Panc1 (cell line): ENCODE results near the gene THAP11. TPM values are rescaled to one million over a fixed set of nuclear protein-coding genes. Genes with fewer than 3 reads are reported as not detected.

Source experiments
- ATAC-seq: fragments of 200-7000 bp; cut with Tn5 transposase; 2 replicates; pipeline ENCODE4 v1.9.1; 2020; ENCODE audit warnings: mild to moderate bottlenecking, moderate library complexity
- BruUV-seq: library from RNA; stranded (reverse); fragments of 400-500 nt; replicated peaks from 2 replicates; lab custom pipeline; 2021; lab: Mats Ljungman, UMichigan
- CTCF ChIA-PET: fragments of 300-600 bp; sonication (Branson Sonifier 250); formaldehyde crosslinking; loops from one replicate; lab custom pipeline; 2022; ENCODE audit warnings: antibody characterized with exemption; lab: Charles Lee
- POLR2A ChIA-PET: fragments of 300-600 bp; sonication (Branson Sonifier 250); formaldehyde crosslinking; loops from one replicate; lab custom pipeline; 2022; ENCODE audit warnings: antibody characterized with exemption; lab: Charles Lee
- DNase-seq: peaks from one replicate; pipeline ENCODE4 v3.0.0-alpha.2; 2010; ENCODE audit warnings: low read depth, low spot score
- H3K27ac ChIP-seq: 2 replicates; pipeline ENCODE4 v1.5.1; 2011; ENCODE audit warnings: mild to moderate bottlenecking, low read length, inconsistent platforms
- H3K27me3 ChIP-seq: fragments of 200-500 bp; sonication (Bioruptor generic); 2 replicates; pipeline ENCODE4 v1.6.0; 2014; ENCODE audit warnings: low read length, inconsistent platforms; ENCODE audit not compliant: control insufficient read depth, insufficient read depth
- H3K36me3 ChIP-seq: fragments of 200-500 bp; sonication (Bioruptor generic); 2 replicates; pipeline ENCODE4 v1.5.1; 2014; ENCODE audit warnings: inconsistent platforms, mild to moderate bottlenecking, low read length, moderate library complexity; ENCODE audit not compliant: control insufficient read depth, insufficient read depth
- H3K4me1 ChIP-seq: 2 replicates; pipeline ENCODE4 v1.5.1; 2011; ENCODE audit warnings: inconsistent platforms, mild to moderate bottlenecking, low read length, moderate library complexity; ENCODE audit not compliant: control insufficient read depth, insufficient read depth
- H3K4me3 ChIP-seq, 2 experiments: 2 replicates each; pipeline ENCODE4 v1.5.1; 2011 to 2012; ENCODE audit warnings: low read depth in 2 of 2, low read length in 2 of 2, mild to moderate bottlenecking in 2 of 2, inconsistent platforms in 1 of 2, moderate library complexity in 1 of 2
- H3K9me3 ChIP-seq: fragments of 200-500 bp; sonication (Bioruptor generic); 2 replicates; pipeline ENCODE4 v1.5.1; 2014; ENCODE audit warnings: low read depth, mild to moderate bottlenecking, inconsistent platforms, low read length, moderate library complexity; ENCODE audit not compliant: control insufficient read depth, insufficient read depth
- CTCF ChIP-seq: fragments of 450-650 bp; IDR thresholded peaks from 2 replicates; pipeline ENCODE4 v1.5.1; 2017; ENCODE audit warnings: mild to moderate bottlenecking
- POLR2AphosphoS5 ChIP-seq: IDR thresholded peaks from 2 replicates; pipeline ENCODE4 v1.6.1; 2012; ENCODE audit warnings: mild to moderate bottlenecking, low read depth, low read length, moderate library complexity
- REST ChIP-seq, 2 experiments: IDR thresholded peaks; 2 replicates each; pipeline ENCODE4 v1.6.1; 2011 to 2012; ENCODE audit warnings: low read depth in 2 of 2, control low read depth in 1 of 2, low read length in 1 of 2, mild to moderate bottlenecking in 1 of 2, moderate library complexity in 1 of 2; ENCODE audit not compliant: insufficient read depth in 1 of 2
- SIN3A ChIP-seq: IDR thresholded peaks from 2 replicates; pipeline ENCODE4 v1.6.1; 2012; ENCODE audit warnings: low read depth, mild to moderate bottlenecking, low read length, moderate library complexity, borderline replicate concordance; ENCODE audit not compliant: insufficient read depth
- TCF7L2 ChIP-seq: IDR thresholded peaks from 2 replicates; pipeline ENCODE4 v1.6.1; 2011; ENCODE audit warnings: mild to moderate bottlenecking, low read depth, low read length, inconsistent platforms
- in situ Hi-C: cut with HindIII; loops from 2 replicates; pipeline ENCODE4 v1.10.0; 2016; ENCODE audit warnings: low sequenced_read_pairs, low pct_unique_long_range_greater_than_20kb
- intact Hi-C: fragments of 100-400 bp; cut with micrococcal nuclease; formaldehyde crosslinking; loops from one replicate; pipeline ENCODE4 v1.10.0; 2022; ENCODE audit not compliant: unreplicated experiment
- total RNA-seq: library from RNA; stranded (reverse); gene quantifications from one replicate; pipeline ENCODE4 v1.2.1, GENCODE V29; 2021; ENCODE audit not compliant: unreplicated experiment

THAP11 gene
- total RNA-seq, 1 experiment from 2014 or later: 27.3 TPM

GRCh38 chr16:67846320-67847063, 4.4 kb downstream of the THAP11 start, which contains the start of gene NUTF2:
Gene NUTF2 (plus strand): TSS chr16:67846933. CDS start chr16:67865131, 18,198 bp downstream.
- peak; percentile 85 for ATAC-seq
- Histone ChIP-seq H3K4me1 (peaks cover 26% of the 10 kb centered on the region), H3K9me3 (no peaks in the 10 kb centered on the region), H3K27me3 (no peaks in the 10 kb centered on the region), H3K27ac (peak within 1 kb of the TSS; percentile 93), H3K4me3 (peak within 1 kb of the TSS; percentile 85 to 92), H3K36me3 (no peaks in the 10 kb centered on the region; the same call in none of the 2 replicates)
- no peak for DNase-seq
- intact Hi-C loops: no loop called here
- ChIA-PET POLR2A (no interaction called here), CTCF (no interaction called here)
- BruUV-seq: no TSS peak
- in situ Hi-C loops: no loop called here
- TF ChIP-seq CTCF (no peak), POLR2AphosphoS5 (0 out of 2 replicates have a peak, but pooled peaks have one; percentile 54), SIN3A (no peak; the same call in 1 of the 2 replicates)

GRCh38 chr16:67847064-67847861, 5.1 kb downstream of the THAP11 start, which contains the start of gene CENPT:
Gene CENPT (minus strand): TSS chr16:67847693. CDS start chr16:67833859, 13,834 bp downstream.
- no peaks in the 10 kb centered on the region; the same call in none of the 2 replicates for H3K36me3 ChIP-seq
- ATAC-seq (peak; percentile 53), DNase-seq (no peak)
- peak within 1 kb of the TSS; percentile 93 for H3K27ac ChIP-seq
- intact Hi-C loops: no loop called here
- CTCF ChIA-PET: no interaction called here
- H3K9me3 ChIP-seq: no peaks in the 10 kb centered on the region
- H3K4me1 ChIP-seq: peaks cover 26% of the 10 kb centered on the region
- no TSS peak for BruUV-seq
- TF ChIP-seq REST (IDR thresholded peaks at IDR 0.05; ENCODE audit: insufficient read depth in 1 of 2, low read depth in 2 of 2, low read length in 1 of 2) (no peak), CTCF (no peak), SIN3A (no peak; the same call in 1 of the 2 replicates), TCF7L2 (no peak), POLR2AphosphoS5 (no peak)
- in situ Hi-C loops: no loop called here
- no peaks in the 10 kb centered on the region for H3K27me3 ChIP-seq
- POLR2A ChIA-PET: no interaction called here
- H3K4me3 ChIP-seq: peak within 1 kb of the TSS; percentile 85 to 92
